HEK293T (cell line): Measurements from ENCODE around the gene UMAD1.

Experiments
- CTCF ChIA-PET: fragments of 350-600 bp; formaldehyde crosslinking; extraction: SDS; loops from one replicate; lab custom pipeline; 2021; ENCODE audit warnings: antibody characterized with exemption, inconsistent platforms; lab: Yijun Ruan, JAX
- POLR2A ChIA-PET: fragments of 350-600 bp; formaldehyde crosslinking; extraction: SDS; loops from one replicate; lab custom pipeline; 2020; ENCODE audit warnings: antibody characterized with exemption, inconsistent platforms; lab: Yijun Ruan, JAX
- DNase-seq: peaks from one replicate; pipeline ENCODE4 v3.0.0; 2012; ENCODE audit warnings: mixed read lengths; ENCODE audit errors: extremely low spot score
- ARNT ChIP-seq: fragments of 450-650 bp; IDR thresholded peaks from 2 replicates; pipeline ENCODE4 v1.6.1; 2017; ENCODE audit warnings: mild to moderate bottlenecking
- BHLHE40 ChIP-seq: fragments of 450-650 bp; IDR thresholded peaks from 2 replicates; pipeline ENCODE4 v1.6.1; 2016; ENCODE audit warnings: mild to moderate bottlenecking, moderate library complexity, borderline replicate concordance
- CTBP1 ChIP-seq: fragments of 450-650 bp; IDR thresholded peaks from 2 replicates; pipeline ENCODE4 v1.6.1; 2016; ENCODE audit warnings: borderline replicate concordance
- ELF4 ChIP-seq: fragments of 450-650 bp; IDR thresholded peaks from 2 replicates; pipeline ENCODE4 v1.6.1; 2017; ENCODE audit warnings: antibody characterized with exemption
- FOXA1 ChIP-seq: fragments of 450-650 bp; IDR thresholded peaks from 2 replicates; pipeline ENCODE4 v1.6.1; 2016; ENCODE audit warnings: mild to moderate bottlenecking
- FOXK2 ChIP-seq: fragments of 450-650 bp; IDR thresholded peaks from 2 replicates; pipeline ENCODE4 v1.6.1; 2016; ENCODE audit warnings: mild to moderate bottlenecking
- FOXM1 ChIP-seq: fragments of 450-650 bp; IDR thresholded peaks from 2 replicates; pipeline ENCODE4 v1.6.1; 2017; ENCODE audit warnings: mild to moderate bottlenecking, borderline replicate concordance
- HDGF ChIP-seq: fragments of 450-650 bp; IDR thresholded peaks from 2 replicates; pipeline ENCODE4 v1.6.1; 2017; ENCODE audit warnings: antibody characterized with exemption, borderline replicate concordance
- L3MBTL2 ChIP-seq: fragments of 450-650 bp; conservative IDR thresholded peaks from 2 replicates; pipeline ENCODE4 v1.6.1; 2016; ENCODE audit warnings: mild to moderate bottlenecking
- LEF1 ChIP-seq: fragments of 450-650 bp; IDR thresholded peaks from 2 replicates; pipeline ENCODE4 v1.6.1; 2017; ENCODE audit warnings: mild to moderate bottlenecking, borderline replicate concordance
- NFRKB ChIP-seq: fragments of 450-650 bp; IDR thresholded peaks from 2 replicates; pipeline ENCODE4 v1.6.1; 2016; ENCODE audit warnings: mild to moderate bottlenecking, moderate library complexity
- SP1 ChIP-seq: fragments of 450-650 bp; IDR thresholded peaks from 2 replicates; pipeline ENCODE4 v1.6.1; 2017
- SUZ12 ChIP-seq: fragments of 450-650 bp; IDR thresholded peaks from 2 replicates; pipeline ENCODE4 v1.6.1; 2016; ENCODE audit warnings: mild to moderate bottlenecking
- TARDBP ChIP-seq: fragments of 450-650 bp; IDR thresholded peaks from 2 replicates; pipeline ENCODE4 v1.6.1; 2016
- ZNF384 ChIP-seq: fragments of 450-650 bp; IDR thresholded peaks from 2 replicates; pipeline ENCODE4 v1.6.1; 2016
- TF ChIP-seq, protein P1 (sequence below): fragments of 450-650 bp; IDR thresholded peaks from 2 replicates; pipeline ENCODE4 v1.6.1; 2016

UMAD1 gene

GRCh38 chr7:7750571-7751242 lies 110.2 kb downstream of the UMAD1 start:
- CTCF ChIA-PET = interaction anchor here (0.6 kb wide), 2 partner anchors 21 to 1178 kb away, joined by 3 read pairs; no protein-coding TSS in a partner anchor
- POLR2A ChIA-PET = no interaction called here
- TF ChIP-seq L3MBTL2 = no peak
- TF ChIP-seq HDGF = no peak
- TF ChIP-seq ARNT = no peak
- no peak for TF ChIP-seq FOXM1
- TF ChIP-seq ELF4 = no peak
- no peak for TF ChIP-seq FOXA1
- TF ChIP-seq, protein P1, sequence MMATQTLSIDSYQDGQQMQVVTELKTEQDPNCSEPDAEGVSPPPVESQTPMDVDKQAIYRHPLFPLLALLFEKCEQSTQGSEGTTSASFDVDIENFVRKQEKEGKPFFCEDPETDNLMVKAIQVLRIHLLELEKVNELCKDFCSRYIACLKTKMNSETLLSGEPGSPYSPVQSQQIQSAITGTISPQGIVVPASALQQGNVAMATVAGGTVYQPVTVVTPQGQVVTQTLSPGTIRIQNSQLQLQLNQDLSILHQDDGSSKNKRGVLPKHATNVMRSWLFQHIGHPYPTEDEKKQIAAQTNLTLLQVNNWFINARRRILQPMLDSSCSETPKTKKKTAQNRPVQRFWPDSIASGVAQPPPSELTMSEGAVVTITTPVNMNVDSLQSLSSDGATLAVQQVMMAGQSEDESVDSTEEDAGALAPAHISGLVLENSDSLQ = no peak
- no peak for TF ChIP-seq SP1
- TF ChIP-seq CTBP1 = no peak
- no peak for TF ChIP-seq SUZ12
- TF ChIP-seq TARDBP = no peak
- no peak for TF ChIP-seq NFRKB
- TF ChIP-seq ZNF384 = no peak
- TF ChIP-seq BHLHE40 = no peak
- TF ChIP-seq LEF1 = no peak
- TF ChIP-seq FOXK2 = no peak

DNA sequence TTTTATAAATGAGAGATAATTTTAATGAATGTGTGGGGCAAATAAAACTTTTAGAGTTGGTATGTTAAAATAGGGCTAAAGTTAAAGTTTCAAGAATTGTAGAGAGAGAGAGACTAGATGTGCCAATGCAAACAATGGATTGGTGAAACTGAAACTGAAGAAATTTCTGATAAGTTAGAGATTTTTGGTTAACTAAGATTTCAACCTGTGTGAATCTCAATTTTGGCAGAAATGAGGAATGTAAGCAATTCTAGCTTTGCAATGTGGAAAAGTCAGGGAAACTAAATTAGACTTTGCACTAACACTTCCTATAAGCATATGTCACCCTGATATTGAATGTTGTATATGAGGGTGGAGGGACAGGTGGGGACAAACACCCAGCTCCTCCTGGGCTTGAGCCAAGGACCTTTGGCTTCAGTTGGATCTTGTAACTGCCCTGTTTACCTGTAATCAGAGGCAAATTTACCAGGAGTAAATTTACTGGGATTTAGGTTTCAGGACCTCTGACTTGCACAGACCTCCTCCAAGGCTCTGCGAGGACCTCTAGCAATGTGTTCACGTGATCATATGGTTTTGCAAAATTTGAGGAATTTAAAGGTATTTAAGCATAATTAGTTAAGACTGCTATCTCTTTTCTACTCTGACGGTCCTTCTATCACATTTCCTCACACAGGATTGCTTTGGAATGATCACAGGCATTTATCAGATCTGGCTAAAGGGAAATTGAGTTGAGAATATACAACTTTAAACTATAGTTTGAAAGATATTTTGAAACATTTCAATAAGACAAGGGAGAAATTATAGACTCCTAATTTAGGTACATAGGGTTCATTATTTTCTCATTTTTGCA lies 110.9 kb downstream of the UMAD1 start:
- no peak for TF ChIP-seq L3MBTL2
- no peak for TF ChIP-seq FOXM1
- no peak for TF ChIP-seq SUZ12
- no peak for TF ChIP-seq FOXA1
- no peak for TF ChIP-seq FOXK2
- no peak for TF ChIP-seq ARNT
- no peak for TF ChIP-seq LEF1
- no peak for TF ChIP-seq ELF4
- no peak for TF ChIP-seq BHLHE40
- TF ChIP-seq, protein P1 = no peak
- no peak for TF ChIP-seq ZNF384
- TF ChIP-seq SP1 = no peak
- no peak for TF ChIP-seq CTBP1
- no peak for TF ChIP-seq TARDBP
- TF ChIP-seq HDGF = no peak
- TF ChIP-seq NFRKB = no peak
- POLR2A ChIA-PET = no interaction called here
- CTCF ChIA-PET = interaction anchor here (0.6 kb wide), 1 partner anchor 1179 kb away, joined by 3 read pairs; no protein-coding TSS in a partner anchor
- DNase-seq = no peak

More at GRCh38 chr7:7750571-7751242, 110.2 kb downstream of the UMAD1 start:
- DNase-seq = no peak

GRCh38 chr7:7756577-7756976 lies 116.0 kb downstream of the UMAD1 start:
- ChIA-PET CTCF (no interaction called here), POLR2A (no interaction called here)
- no peak for DNase-seq
- TF ChIP-seq LEF1 = no peak

GRCh38 chr7:7757576-7757975 lies 117.0 kb downstream of the UMAD1 start:
- TF ChIP-seq, protein P1 = no peak
- TF ChIP-seq TARDBP (no peak), L3MBTL2 (no peak), ZNF384 (no peak), ARNT (no peak), BHLHE40 (no peak), FOXM1 (no peak), HDGF (no peak), FOXA1 (no peak), SP1 (no peak), ELF4 (no peak)
- ChIA-PET CTCF (no interaction called here), POLR2A (no interaction called here)
- no peak for DNase-seq

- TF ChIP-seq FOXK2 = no peak
- TF ChIP-seq L3MBTL2 = no peak
- no peak for TF ChIP-seq TARDBP
- TF ChIP-seq CTBP1 = no peak
- TF ChIP-seq FOXM1 = no peak
- no peak for TF ChIP-seq ELF4
- TF ChIP-seq ZNF384 = no peak
- no peak for TF ChIP-seq HDGF
- no peak for TF ChIP-seq LEF1
- TF ChIP-seq SUZ12 = no peak
- no peak for TF ChIP-seq FOXA1
- TF ChIP-seq, protein P1 = no peak
- no peak for TF ChIP-seq NFRKB
- TF ChIP-seq ARNT = no peak
- POLR2A ChIA-PET = no interaction called here
- no peak for DNase-seq
- CTCF ChIA-PET = interaction anchor here (1.7 kb wide), 1 partner anchor 80 kb away, joined by 9 read pairs; no protein-coding TSS in a partner anchor
Measured at GRCh38 chr7:7761340-7761973, 120.9 kb downstream of the UMAD1 start.
